ENCODE results near the gene TGFBR3. TPM values are rescaled to one million over a fixed set of nuclear protein-coding genes. Genes with fewer than 3 reads are reported as not detected.

Gene TGFBR3
- total RNA-seq, 1 experiment from 2014 or later, result 14.5 TPM

Other genes with a start within 250 kb of the TGFBR3 start
- gene BRDT, start 63.2 kb upstream of the TGFBR3 start, total RNA-seq (2021; ENCODE audit: unreplicated experiment), result not detected
- not detected for gene EPHX4, start 143.8 kb upstream of the TGFBR3 start, total RNA-seq (2021; ENCODE audit: unreplicated experiment)
- not detected for gene SETSIP, start 189.3 kb upstream of the TGFBR3 start, total RNA-seq (2021; ENCODE audit: unreplicated experiment)
- 0.69 TPM for gene BTBD8, start 194.2 kb upstream of the TGFBR3 start, total RNA-seq (2021; ENCODE audit: unreplicated experiment)

Data from Panc1 (cell line).